Measurements from ENCODE around the gene SLC35D1. TPM values are rescaled to one million over a fixed set of nuclear protein-coding genes. Genes with fewer than 3 reads are reported as not detected.

The SLC35D1 gene
- total RNA-seq, 2 donors from 2014 or later, result 3.3 to 4.9 TPM

- Histone ChIP-seq H3K4me1 (peaks cover 0 to 20% of the 10 kb centered on the region in 2 donors), H3K27me3 (no peaks in the 10 kb centered on the region), H3K27ac (peak overlapping the region; percentile 47 to 55), H3K36me3 (no peaks in the 10 kb centered on the region), H3K9me3 (no peaks in the 10 kb centered on the region), H3K4me3 (no peak overlapping the region)
- no peak for DNase-seq (ENCODE audit: low spot score)
- TF ChIP-seq, protein P1, sequence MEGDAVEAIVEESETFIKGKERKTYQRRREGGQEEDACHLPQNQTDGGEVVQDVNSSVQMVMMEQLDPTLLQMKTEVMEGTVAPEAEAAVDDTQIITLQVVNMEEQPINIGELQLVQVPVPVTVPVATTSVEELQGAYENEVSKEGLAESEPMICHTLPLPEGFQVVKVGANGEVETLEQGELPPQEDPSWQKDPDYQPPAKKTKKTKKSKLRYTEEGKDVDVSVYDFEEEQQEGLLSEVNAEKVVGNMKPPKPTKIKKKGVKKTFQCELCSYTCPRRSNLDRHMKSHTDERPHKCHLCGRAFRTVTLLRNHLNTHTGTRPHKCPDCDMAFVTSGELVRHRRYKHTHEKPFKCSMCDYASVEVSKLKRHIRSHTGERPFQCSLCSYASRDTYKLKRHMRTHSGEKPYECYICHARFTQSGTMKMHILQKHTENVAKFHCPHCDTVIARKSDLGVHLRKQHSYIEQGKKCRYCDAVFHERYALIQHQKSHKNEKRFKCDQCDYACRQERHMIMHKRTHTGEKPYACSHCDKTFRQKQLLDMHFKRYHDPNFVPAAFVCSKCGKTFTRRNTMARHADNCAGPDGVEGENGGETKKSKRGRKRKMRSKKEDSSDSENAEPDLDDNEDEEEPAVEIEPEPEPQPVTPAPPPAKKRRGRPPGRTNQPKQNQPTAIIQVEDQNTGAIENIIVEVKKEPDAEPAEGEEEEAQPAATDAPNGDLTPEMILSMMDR (IDR thresholded peaks at IDR 0.05), result no peak
Observed at GRCh38 chr1:67019121-67019520, 34.8 kb downstream of the SLC35D1 start.

DNA sequence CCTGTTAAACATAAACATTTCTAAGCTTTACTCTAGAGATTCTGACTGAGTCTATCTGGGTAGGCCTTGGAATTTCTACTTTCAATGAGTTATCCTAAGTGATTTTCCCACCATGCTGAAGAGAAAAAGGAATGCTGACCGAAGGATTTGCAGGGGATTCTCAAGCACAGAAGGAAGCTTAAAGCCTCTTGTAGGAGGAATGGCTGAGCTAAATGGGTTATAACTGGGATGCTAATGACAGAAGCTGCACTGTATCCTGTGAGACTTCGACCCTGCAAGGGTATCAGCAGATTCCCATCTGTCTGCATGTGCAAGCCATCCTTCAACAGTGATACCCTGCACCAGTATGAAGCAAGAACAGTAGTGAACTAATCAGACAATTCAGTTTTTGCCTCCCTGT is 35.4 kb downstream of the SLC35D1 start:
- TF ChIP-seq, protein P1 (IDR thresholded peaks at IDR 0.05), result no peak
- H3K27ac ChIP-seq, result no peak overlapping the region
- no peaks in the 10 kb centered on the region for H3K27me3 ChIP-seq
- no peaks in the 10 kb centered on the region for H3K36me3 ChIP-seq
- H3K4me1 ChIP-seq, result peaks cover 0 to 20% of the 10 kb centered on the region in 2 donors
- no peak for DNase-seq (ENCODE audit: low spot score)
- no peaks in the 10 kb centered on the region for H3K9me3 ChIP-seq
- no peak overlapping the region for H3K4me3 ChIP-seq

DNA sequence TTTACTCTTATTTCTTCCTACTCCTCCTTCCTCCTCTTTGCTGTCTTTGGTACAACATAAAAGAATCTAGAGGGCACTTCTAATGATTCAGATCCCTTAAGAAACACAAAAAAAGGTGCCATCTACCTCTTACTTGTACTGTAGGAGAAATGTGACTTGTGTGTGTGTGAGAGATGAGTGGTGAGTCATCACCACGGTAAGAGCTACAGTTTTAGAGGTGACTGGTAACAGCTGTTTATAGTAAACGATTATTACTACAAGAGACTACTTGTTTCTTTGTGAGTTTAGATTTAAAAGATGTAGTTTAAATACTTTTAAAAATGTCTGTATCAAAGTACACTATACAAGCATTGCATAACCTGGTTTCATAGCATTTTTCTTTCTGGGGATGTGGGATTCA is 40.4 kb downstream of the SLC35D1 start:
- Histone ChIP-seq H3K27ac (no peak overlapping the region), H3K4me3 (no peak overlapping the region), H3K9me3 (no peaks in the 10 kb centered on the region), H3K27me3 (no peaks in the 10 kb centered on the region), H3K4me1 (no peaks in the 10 kb centered on the region), H3K36me3 (no peaks in the 10 kb centered on the region)
- no peak for DNase-seq (ENCODE audit: low spot score)
- TF ChIP-seq, protein P1 (IDR thresholded peaks at IDR 0.05), result no peak

DNA sequence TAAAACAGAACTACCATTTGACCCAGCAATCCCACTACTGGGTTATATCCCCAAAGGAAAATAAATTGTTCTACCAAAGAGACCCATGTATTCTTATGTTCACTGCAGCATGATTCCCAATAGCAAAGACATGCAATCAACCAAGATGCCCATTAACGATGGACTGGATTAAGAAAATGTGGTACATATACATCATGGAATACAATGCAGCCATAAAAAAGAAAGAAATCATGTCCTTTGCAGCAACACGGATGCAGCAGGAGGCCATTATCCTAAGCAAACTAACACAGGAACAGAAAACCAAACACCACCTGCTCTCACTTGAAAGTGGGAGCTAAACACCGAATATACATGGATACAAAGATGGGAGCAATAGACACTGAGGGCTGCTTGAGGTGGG is 44.2 kb downstream of the SLC35D1 start:
- H3K4me1 ChIP-seq, result peaks cover 0 to 9% of the 10 kb centered on the region in 2 donors
- peaks cover 4% of the 10 kb centered on the region for H3K36me3 ChIP-seq
- TF ChIP-seq, protein P1 (IDR thresholded peaks at IDR 0.05), result no peak
- DNase-seq (ENCODE audit: low spot score), result no peak
- H3K27me3 ChIP-seq, result no peaks in the 10 kb centered on the region
- H3K4me3 ChIP-seq, result no peak overlapping the region
- H3K27ac ChIP-seq, result no peak overlapping the region
- no peaks in the 10 kb centered on the region for H3K9me3 ChIP-seq

DNA sequence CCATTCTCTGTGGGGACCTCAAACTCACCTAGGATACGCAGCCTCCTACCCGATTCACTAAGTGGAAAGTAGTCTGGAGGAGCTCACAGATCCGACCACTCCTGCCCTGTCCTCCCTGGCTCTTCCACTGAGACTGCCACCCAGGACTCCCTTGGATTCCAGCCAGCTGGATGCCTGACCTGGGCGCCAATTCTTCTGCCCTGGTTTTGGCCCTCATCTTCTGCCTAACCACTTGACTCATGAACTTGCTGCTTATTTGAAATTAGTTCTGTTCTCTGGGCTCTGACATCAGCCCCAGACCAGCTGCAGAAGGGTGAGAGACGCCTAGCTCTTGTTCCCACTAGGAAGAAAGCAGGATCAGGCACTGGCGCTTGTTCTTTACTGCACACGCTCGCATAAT is 48.9 kb downstream of the SLC35D1 start:
- TF ChIP-seq, protein P1 (IDR thresholded peaks at IDR 0.05), result no peak
- H3K27ac ChIP-seq, result no peak overlapping the region
- DNase-seq (ENCODE audit: low spot score), result no peak

DNA sequence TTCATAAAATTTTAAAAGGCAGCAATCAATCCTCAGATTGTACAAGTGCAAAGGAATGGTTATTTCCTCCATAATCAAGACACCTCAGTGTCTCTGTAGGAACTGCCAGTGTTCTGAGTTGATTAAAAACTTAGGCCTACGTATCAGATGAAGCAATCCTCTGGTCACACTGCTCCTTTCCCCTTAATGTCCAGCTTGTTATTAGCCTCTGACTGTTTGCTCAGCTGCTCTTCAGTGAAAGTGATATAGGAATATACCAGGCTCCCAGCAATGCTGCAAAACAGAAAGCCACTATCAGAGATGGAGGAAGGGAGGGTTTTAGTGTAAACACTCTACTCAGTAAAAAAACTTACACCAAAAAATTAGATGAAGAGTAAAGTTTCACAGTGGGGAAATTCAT is 49.8 kb downstream of the SLC35D1 start:
- no peak overlapping the region for H3K4me3 ChIP-seq
- H3K27ac ChIP-seq, result no peak overlapping the region
- no peak for DNase-seq (ENCODE audit: low spot score)
- H3K27me3 ChIP-seq, result no peaks in the 10 kb centered on the region
- TF ChIP-seq, protein P1 (IDR thresholded peaks at IDR 0.05), result no peak
- H3K4me1 ChIP-seq, result peaks cover 0 to 9% of the 10 kb centered on the region in 2 donors
- no peaks in the 10 kb centered on the region for H3K9me3 ChIP-seq
- peaks cover 12% of the 10 kb centered on the region for H3K36me3 ChIP-seq

More for the DNA sequence above, 48.9 kb downstream of the SLC35D1 start:
- Histone ChIP-seq H3K4me3 (no peak overlapping the region), H3K27me3 (no peaks in the 10 kb centered on the region), H3K4me1 (peaks cover 0 to 9% of the 10 kb centered on the region in 2 donors), H3K9me3 (no peaks in the 10 kb centered on the region), H3K36me3 (peaks cover 12% of the 10 kb centered on the region)

Measured in right atrium auricular region (tissue), 2 donors.